ENCODE data around the gene COMT. TPM values are rescaled to one million over a fixed set of nuclear protein-coding genes. Genes with fewer than 3 reads are reported as not detected.

Gene COMT
- total and polyA plus RNA-seq, 5 experiments from 2014 or later: 40.7 to 97.2 (median 92.1) TPM

- DNase-seq (peak in 1 of 10 donors; percentile 51), ATAC-seq (no peak)
- Mint-ChIP-seq H3K36me3 (no peaks in the 10 kb centered on the region), H3K27me3 (peaks cover 0 to 6% (median 0%) of the 10 kb centered on the region in 5 donors), H3K4me1 (peaks cover 0 to 6% (median 0%) of the 10 kb centered on the region in 4 donors), H3K4me3 (no peak overlapping the region), H3K9me3 (no peaks in the 10 kb centered on the region), H3K27ac (no peak overlapping the region)
- POLR2A ChIA-PET: no interaction called here
These were observed 53.5 kb downstream of the COMT start for GRCh38 chr22:19994851-19995610.

DNA sequence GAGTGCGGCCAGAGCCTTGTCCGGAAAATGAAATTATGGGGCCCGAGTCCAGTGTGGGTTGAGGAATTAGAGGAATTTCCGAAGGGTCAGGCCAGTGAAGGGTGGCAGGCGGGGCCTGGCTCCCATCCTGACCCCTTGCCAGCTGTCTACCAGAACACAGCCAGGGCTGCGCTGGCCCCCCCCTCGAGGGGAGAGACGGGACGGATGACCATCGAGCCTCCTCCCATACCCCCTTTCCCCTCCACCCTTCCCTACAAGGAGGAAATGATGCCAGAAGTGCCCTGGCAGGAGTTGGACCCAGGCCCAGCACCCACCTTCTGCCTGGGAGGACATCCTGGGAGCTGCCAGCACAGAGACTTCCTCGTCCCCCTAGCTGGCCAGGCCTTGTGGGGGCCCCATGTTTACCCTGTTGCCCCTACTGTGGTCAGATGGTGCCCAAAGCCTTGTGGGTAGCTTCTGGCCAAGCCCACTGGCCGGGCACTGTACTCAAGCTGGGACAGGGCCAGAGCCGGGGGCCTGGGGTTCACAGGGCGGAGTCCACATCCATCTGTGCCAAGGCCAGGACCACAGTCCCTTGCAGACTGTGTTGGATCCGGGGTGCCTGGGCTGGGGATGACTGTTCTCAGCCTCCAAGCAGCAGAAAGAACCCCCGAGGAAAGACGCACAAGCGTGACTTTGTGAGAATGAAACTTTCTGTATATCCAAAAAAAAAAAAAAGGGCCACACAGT, 54.2 kb downstream of the COMT start:
- POLR2A ChIA-PET: no interaction called here
- H3K27ac Mint-ChIP-seq: no peak overlapping the region
- DNase-seq (peak in 1 of 10 donors; percentile 31), ATAC-seq (no peak)
- H3K4me3 Mint-ChIP-seq: no peak overlapping the region
- H3K27me3 Mint-ChIP-seq: peaks cover 0 to 6% (median 0%) of the 10 kb centered on the region in 5 donors
- peaks cover 0 to 6% (median 0%) of the 10 kb centered on the region in 4 donors for H3K4me1 Mint-ChIP-seq
- H3K36me3 Mint-ChIP-seq: no peaks in the 10 kb centered on the region
- no peaks in the 10 kb centered on the region for H3K9me3 Mint-ChIP-seq

DNA sequence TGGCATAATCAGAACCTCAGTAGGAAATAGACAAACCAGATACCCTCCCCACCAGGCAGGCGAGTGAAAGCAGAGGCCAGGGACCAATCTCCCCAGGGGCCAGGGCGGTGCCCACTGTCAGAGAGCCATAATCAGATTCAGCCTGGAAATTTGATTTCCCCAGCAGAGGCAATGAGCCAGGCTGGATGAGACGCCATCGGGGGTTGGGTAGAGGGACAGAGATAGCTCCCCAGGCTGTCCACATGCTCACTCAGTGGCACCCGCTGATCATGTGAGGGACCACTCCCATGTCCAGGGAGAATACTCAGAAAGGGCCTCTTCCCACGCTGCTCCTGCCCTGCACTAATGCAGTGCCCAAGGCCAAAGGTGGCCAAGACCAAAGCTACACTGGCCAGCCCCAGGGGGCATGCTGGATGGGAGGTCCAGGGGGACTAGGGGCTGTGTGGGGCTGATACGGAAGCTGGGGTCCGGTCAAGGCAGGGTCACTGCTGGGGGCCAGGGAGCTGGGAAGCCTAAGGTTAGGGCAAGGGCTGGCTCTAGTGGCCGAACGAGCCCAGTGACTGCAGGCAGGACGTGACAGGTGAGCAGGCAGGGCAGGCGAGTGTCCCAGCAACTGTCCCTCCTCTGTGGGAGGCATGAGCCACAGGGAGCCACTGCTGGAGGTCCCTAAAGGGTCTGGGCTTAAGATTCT, 55.3 kb downstream of the COMT start:
- H3K9me3 Mint-ChIP-seq: peaks cover 0 to 5% (median 0%) of the 10 kb centered on the region in 9 donors
- POLR2A ChIA-PET: no interaction called here
- ATAC-seq (no peak), DNase-seq (peak in 1 of 10 donors; percentile 45)
- H3K36me3 Mint-ChIP-seq: no peaks in the 10 kb centered on the region
- H3K27me3 Mint-ChIP-seq: peaks cover 0 to 6% (median 0%) of the 10 kb centered on the region in 5 donors
- H3K4me1 Mint-ChIP-seq: peaks cover 0 to 6% (median 0%) of the 10 kb centered on the region in 4 donors
- no peak overlapping the region for H3K27ac Mint-ChIP-seq
- H3K4me3 Mint-ChIP-seq: no peak overlapping the region

GRCh38 chr22:19997561-19998231, 56.1 kb downstream of the COMT start:
- POLR2A ChIA-PET: no interaction called here

GRCh38 chr22:19998232-19998951, 56.8 kb downstream of the COMT start:
- peaks cover 0 to 14% (median 7%) of the 10 kb centered on the region in 9 donors for H3K9me3 Mint-ChIP-seq
- DNase-seq (peak in 1 of 10 donors; percentile 50), ATAC-seq (no peak)
- peaks cover 0 to 8% (median 6%) of the 10 kb centered on the region in 3 donors for H3K36me3 Mint-ChIP-seq
- H3K4me1 Mint-ChIP-seq: peaks cover 0 to 6% (median 0%) of the 10 kb centered on the region in 4 donors
- peak overlapping the region in 1 of 10 donors; percentile 44 for H3K27ac Mint-ChIP-seq
- no peak overlapping the region for H3K4me3 Mint-ChIP-seq
- POLR2A ChIA-PET: no interaction called here
- peaks cover 0 to 6% (median 0%) of the 10 kb centered on the region in 5 donors for H3K27me3 Mint-ChIP-seq

More at GRCh38 chr22:19997561-19998231, 56.1 kb downstream of the COMT start:
- peaks cover 0 to 2% (median 0%) of the 10 kb centered on the region in 3 donors for H3K36me3 Mint-ChIP-seq
- H3K27ac Mint-ChIP-seq: no peak overlapping the region
- ATAC-seq (no peak), DNase-seq (peak in 1 of 10 donors; percentile 57)
- no peak overlapping the region for H3K4me3 Mint-ChIP-seq
- peaks cover 0 to 7% (median 0%) of the 10 kb centered on the region in 9 donors for H3K9me3 Mint-ChIP-seq
- peaks cover 0 to 6% (median 0%) of the 10 kb centered on the region in 5 donors for H3K27me3 Mint-ChIP-seq
- peaks cover 0 to 6% (median 0%) of the 10 kb centered on the region in 4 donors for H3K4me1 Mint-ChIP-seq

GRCh38 chr22:19998991-19999820, 57.6 kb downstream of the COMT start:
- H3K4me3 Mint-ChIP-seq: no peak overlapping the region

DNA sequence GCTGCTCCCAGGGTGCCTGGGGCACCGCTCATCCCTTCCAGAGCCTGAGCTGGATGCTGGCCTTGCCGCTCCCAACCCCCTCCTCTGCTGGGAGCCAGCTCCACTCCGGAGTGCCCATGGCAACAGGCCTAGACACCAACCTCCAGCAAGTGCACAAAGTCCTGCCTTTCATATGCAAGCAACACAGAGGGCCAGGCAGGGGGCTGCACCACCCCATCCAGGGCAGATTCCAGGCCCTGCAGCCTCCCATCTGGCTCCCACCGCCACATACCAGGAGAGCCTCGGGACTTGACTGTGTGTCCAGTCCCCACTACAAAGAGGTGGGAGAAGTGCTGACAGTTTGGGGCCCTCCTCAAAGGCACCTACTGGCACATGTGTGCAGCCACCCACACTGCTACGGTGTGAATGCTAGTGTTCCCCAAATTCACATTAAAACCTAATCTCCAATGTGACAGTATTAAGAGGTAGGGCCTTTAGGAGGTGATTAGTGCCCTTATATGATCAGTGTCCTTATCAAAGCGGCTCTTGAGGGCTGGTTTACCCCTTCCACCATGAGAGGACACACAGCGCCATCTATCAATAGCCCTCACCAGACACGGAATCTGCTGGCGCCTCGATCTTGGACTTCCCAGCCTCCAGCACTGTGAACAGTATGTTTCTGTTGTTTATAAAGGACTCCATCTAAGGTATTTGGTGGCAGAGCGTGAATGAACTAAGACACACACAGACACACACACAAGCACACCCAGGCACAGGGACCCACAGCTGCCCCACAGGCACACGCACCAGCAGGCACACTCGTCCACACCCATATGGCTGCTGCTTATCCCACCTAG, 58.9 kb downstream of the COMT start:
- POLR2A ChIA-PET: no interaction called here
- Mint-ChIP-seq H3K27ac (peak overlapping the region in 1 of 10 donors; percentile 43), H3K36me3 (peaks cover 0 to 19% (median 15%) of the 10 kb centered on the region in 3 donors), H3K4me3 (no peak overlapping the region), H3K4me1 (no peaks in the 10 kb centered on the region), H3K27me3 (no peaks in the 10 kb centered on the region), H3K9me3 (peaks cover 4 to 21% (median 16%) of the 10 kb centered on the region in 9 donors)
- no peak for ATAC-seq
- peak in 1 of 10 donors; percentile 14 for DNase-seq

More at GRCh38 chr22:19998991-19999820, 57.6 kb downstream of the COMT start:
- POLR2A ChIA-PET: no interaction called here
- peaks cover 0 to 3% (median 0%) of the 10 kb centered on the region in 4 donors for H3K4me1 Mint-ChIP-seq
- H3K27ac Mint-ChIP-seq: peak overlapping the region in 2 of 10 donors; percentile 33 to 44
- DNase-seq: peak in 1 of 10 donors; percentile 43
- no peak for ATAC-seq
- H3K27me3 Mint-ChIP-seq: peaks cover 0 to 6% (median 0%) of the 10 kb centered on the region in 5 donors
- H3K9me3 Mint-ChIP-seq: peaks cover 4 to 20% (median 13%) of the 10 kb centered on the region in 9 donors
- H3K36me3 Mint-ChIP-seq: peaks cover 0 to 14% (median 12%) of the 10 kb centered on the region in 3 donors

- POLR2A ChIA-PET: no interaction called here
- Mint-ChIP-seq H3K4me3 (no peak overlapping the region), H3K27me3 (no peaks in the 10 kb centered on the region), H3K9me3 (peaks cover 4 to 21% (median 16%) of the 10 kb centered on the region in 9 donors), H3K36me3 (peaks cover 0 to 19% (median 15%) of the 10 kb centered on the region in 3 donors), H3K4me1 (peaks cover 0 to 2% (median 0%) of the 10 kb centered on the region in 4 donors), H3K27ac (no peak overlapping the region)
- ATAC-seq: no peak
- peak in 1 of 10 donors; percentile 55 for DNase-seq
These were observed 59.6 kb downstream of the COMT start for GRCh38 chr22:20001082-20001638.

DNA sequence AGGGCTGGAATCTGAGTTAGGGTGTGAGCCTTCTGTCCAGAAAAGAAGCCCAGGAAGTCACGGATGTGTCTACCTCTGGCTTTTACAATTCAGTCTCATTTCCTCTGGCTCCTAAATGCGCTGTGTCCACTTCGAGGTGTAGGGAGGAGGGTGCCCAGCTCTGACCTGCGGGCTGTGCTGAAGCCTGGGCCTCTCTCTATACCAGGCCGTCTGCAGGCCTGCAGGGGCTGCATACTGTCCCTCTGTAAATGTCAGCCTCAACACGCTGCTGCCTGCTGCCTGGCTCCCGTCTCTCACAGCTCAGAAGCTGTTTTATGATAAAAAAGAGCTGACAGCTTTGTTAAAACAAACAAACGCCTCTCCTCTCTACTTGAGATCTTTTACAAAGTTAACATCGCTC, 60.6 kb downstream of the COMT start:
- Mint-ChIP-seq H3K36me3 (peaks cover 0 to 19% (median 15%) of the 10 kb centered on the region in 3 donors), H3K4me3 (no peak overlapping the region), H3K4me1 (peaks cover 0 to 2% (median 0%) of the 10 kb centered on the region in 4 donors), H3K9me3 (peaks cover 4 to 21% (median 16%) of the 10 kb centered on the region in 9 donors), H3K27ac (no peak overlapping the region), H3K27me3 (no peaks in the 10 kb centered on the region)
- DNase-seq: no peak
- ATAC-seq: no peak
- POLR2A ChIA-PET: no interaction called here

GRCh38 chr22:20002636-20003035, 61.1 kb downstream of the COMT start:
- Mint-ChIP-seq H3K9me3 (peaks cover 4 to 21% (median 16%) of the 10 kb centered on the region in 9 donors), H3K27me3 (no peaks in the 10 kb centered on the region), H3K4me1 (peaks cover 0 to 2% (median 0%) of the 10 kb centered on the region in 4 donors), H3K4me3 (no peak overlapping the region), H3K36me3 (peaks cover 0 to 19% (median 15%) of the 10 kb centered on the region in 3 donors), H3K27ac (no peak overlapping the region)
- POLR2A ChIA-PET: no interaction called here
- peak in 1 of 10 donors; percentile 8 for DNase-seq
- ATAC-seq: no peak

All from naive thymus-derived CD8-positive, alpha-beta T cell (primary cell).